SK-N-SH treated with all-trans-retinoic acid at 6 μM for 48 hours (cell line): ENCODE measurements around the gene CPA3.

Source experiments
- ATAC-seq: fragments of 200-7000 bp; cut with Tn5 transposase; 3 replicates; pipeline ENCODE4 v1.9.1; 2020; ENCODE audit warnings: mild to moderate bottlenecking, moderate library complexity
- ARNTL ChIP-seq: fragments of 450-650 bp; formaldehyde crosslinking; IDR thresholded peaks from 2 replicates; pipeline ENCODE4 v1.5.0; 2020; ENCODE audit warnings: low read depth, mild to moderate bottlenecking, moderate library complexity, borderline replicate concordance
- BACH2 ChIP-seq: fragments of 250-450 bp; sonication (Bioruptor Pico); IDR thresholded peaks from 2 replicates; pipeline ENCODE4 v1.9.0; 2021; ENCODE audit warnings: mild to moderate bottlenecking, borderline replicate concordance
- CSDC2 ChIP-seq: fragments of 250-450 bp; sonication (Bioruptor Pico); IDR thresholded peaks from 2 replicates; pipeline ENCODE4 v1.5.0; 2020; ENCODE audit warnings: mild to moderate bottlenecking, moderate library complexity
- ESRRG ChIP-seq: fragments of 250-450 bp; sonication (Bioruptor Pico); IDR thresholded peaks from 2 replicates; pipeline ENCODE4 v1.6.1; 2021; ENCODE audit warnings: mild to moderate bottlenecking
- GLIS3 ChIP-seq: fragments of 250-450 bp; sonication (Bioruptor Pico); IDR thresholded peaks from 2 replicates; pipeline ENCODE4 v1.5.0; 2020; ENCODE audit warnings: mild to moderate bottlenecking, moderate library complexity
- ISL1 ChIP-seq: fragments of 250-450 bp; sonication (Bioruptor Pico); IDR thresholded peaks from 2 replicates; pipeline ENCODE4 v2.1.2; 2022; ENCODE audit warnings: mild to moderate bottlenecking, moderate library complexity
- OSR1 ChIP-seq: fragments of 250-450 bp; sonication (Bioruptor Pico); IDR thresholded peaks from 2 replicates; pipeline ENCODE4 v1.8.0; 2022; ENCODE audit warnings: moderate library complexity, mild to moderate bottlenecking, inconsistent platforms
- PPARA ChIP-seq: fragments of 250-450 bp; sonication (Bioruptor Pico); IDR thresholded peaks from 2 replicates; pipeline ENCODE4 v1.5.0; 2020; ENCODE audit warnings: mild to moderate bottlenecking, borderline replicate concordance
- RARB ChIP-seq: fragments of 250-450 bp; sonication (Bioruptor Pico); IDR thresholded peaks from 2 replicates; pipeline ENCODE4 v1.8.0; 2021; ENCODE audit warnings: mild to moderate bottlenecking, moderate library complexity
- SNAI2 ChIP-seq: fragments of 250-450 bp; sonication (Bioruptor Pico); IDR thresholded peaks from 2 replicates; pipeline ENCODE4 v1.5.0; 2020; ENCODE audit warnings: mild to moderate bottlenecking, moderate library complexity
- TCF4 ChIP-seq: fragments of 250-450 bp; sonication (Bioruptor Pico); IDR thresholded peaks from 2 replicates; pipeline ENCODE4 v1.8.0; 2021; ENCODE audit warnings: mild to moderate bottlenecking, moderate library complexity, borderline replicate concordance
- TOX ChIP-seq: fragments of 250-450 bp; sonication (Bioruptor Pico); IDR thresholded peaks from 2 replicates; pipeline ENCODE4 v1.8.0; 2021; ENCODE audit warnings: mild to moderate bottlenecking, moderate library complexity, borderline replicate concordance
- ZC3H10 ChIP-seq: fragments of 250-450 bp; sonication (Bioruptor Pico); IDR thresholded peaks from 2 replicates; pipeline ENCODE4 v1.5.1; 2021; ENCODE audit warnings: mild to moderate bottlenecking, moderate library complexity
- ZFP30 ChIP-seq: fragments of 450-650 bp; formaldehyde crosslinking; IDR thresholded peaks from 2 replicates; pipeline ENCODE4 v1.5.0; 2022; ENCODE audit warnings: mild to moderate bottlenecking, moderate library complexity
- ZNF565 ChIP-seq: fragments of 450-650 bp; formaldehyde crosslinking; conservative IDR thresholded peaks from 2 replicates; pipeline ENCODE4 v1.5.0; 2020; ENCODE audit warnings: low read depth, mild to moderate bottlenecking, moderate library complexity
- ZNF70 ChIP-seq: fragments of 450-650 bp; formaldehyde crosslinking; IDR thresholded peaks from 2 replicates; pipeline ENCODE4 v1.5.0; 2020; ENCODE audit warnings: mild to moderate bottlenecking, moderate library complexity
- TF ChIP-seq, protein P1 (sequence below): fragments of 250-450 bp; sonication (Bioruptor Pico); IDR thresholded peaks from 2 replicates; pipeline ENCODE4 v1.5.1; 2020; ENCODE audit warnings: low read depth, mild to moderate bottlenecking, moderate library complexity
- TF ChIP-seq, protein P2 (sequence below): fragments of 250-450 bp; sonication (Bioruptor Pico); IDR thresholded peaks from 2 replicates; pipeline ENCODE4 v1.5.0; 2020; ENCODE audit warnings: mild to moderate bottlenecking, moderate library complexity
- TF ChIP-seq, protein P3 (sequence below): fragments of 250-450 bp; sonication (Bioruptor Pico); IDR thresholded peaks from 2 replicates; pipeline ENCODE4 v1.8.0; 2020; ENCODE audit warnings: mild to moderate bottlenecking, moderate library complexity, borderline replicate concordance

Gene CPA3

DNA sequence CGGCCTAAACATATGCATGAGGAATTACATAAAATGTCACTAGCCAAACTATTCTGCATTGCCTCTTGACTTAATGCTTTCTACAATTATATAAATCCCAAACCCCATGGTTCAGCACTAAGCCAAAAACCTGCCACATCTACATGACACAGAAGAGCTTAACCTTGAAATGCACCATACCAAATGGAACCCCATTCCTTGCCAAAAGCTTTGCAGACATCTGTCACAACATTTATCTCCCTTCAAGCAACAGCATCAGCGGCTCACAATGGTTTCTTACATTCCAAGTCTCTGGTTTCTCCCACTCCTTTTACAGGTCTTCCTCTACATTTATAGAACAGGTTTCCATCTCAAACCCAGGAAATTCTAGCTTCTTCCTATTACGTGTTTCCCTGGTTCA lies 67.9 kb downstream of the CPA3 start:
- TF ChIP-seq TOX (CRISPR knock-in tag) (no peak), ISL1 (CRISPR knock-in tag) (no peak), GLIS3 (CRISPR knock-in tag) (no peak), ZFP30 (no peak), ZC3H10 (CRISPR knock-in tag) (no peak), BACH2 (no peak), SNAI2 (CRISPR knock-in tag) (no peak), ZNF565 (CRISPR knock-in tag) (no peak), CSDC2 (CRISPR knock-in tag) (no peak), PPARA (CRISPR knock-in tag) (no peak), ESRRG (no peak), OSR1 (CRISPR knock-in tag) (no peak), ARNTL (CRISPR knock-in tag) (no peak)
- TF ChIP-seq, protein P1, sequence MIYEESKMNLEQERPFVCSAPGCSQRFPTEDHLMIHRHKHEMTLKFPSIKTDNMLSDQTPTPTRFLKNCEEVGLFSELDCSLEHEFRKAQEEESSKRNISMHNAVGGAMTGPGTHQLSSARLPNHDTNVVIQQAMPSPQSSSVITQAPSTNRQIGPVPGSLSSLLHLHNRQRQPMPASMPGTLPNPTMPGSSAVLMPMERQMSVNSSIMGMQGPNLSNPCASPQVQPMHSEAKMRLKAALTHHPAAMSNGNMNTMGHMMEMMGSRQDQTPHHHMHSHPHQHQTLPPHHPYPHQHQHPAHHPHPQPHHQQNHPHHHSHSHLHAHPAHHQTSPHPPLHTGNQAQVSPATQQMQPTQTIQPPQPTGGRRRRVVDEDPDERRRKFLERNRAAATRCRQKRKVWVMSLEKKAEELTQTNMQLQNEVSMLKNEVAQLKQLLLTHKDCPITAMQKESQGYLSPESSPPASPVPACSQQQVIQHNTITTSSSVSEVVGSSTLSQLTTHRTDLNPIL (CRISPR knock-in tag), result no peak
- TF ChIP-seq, protein P2, sequence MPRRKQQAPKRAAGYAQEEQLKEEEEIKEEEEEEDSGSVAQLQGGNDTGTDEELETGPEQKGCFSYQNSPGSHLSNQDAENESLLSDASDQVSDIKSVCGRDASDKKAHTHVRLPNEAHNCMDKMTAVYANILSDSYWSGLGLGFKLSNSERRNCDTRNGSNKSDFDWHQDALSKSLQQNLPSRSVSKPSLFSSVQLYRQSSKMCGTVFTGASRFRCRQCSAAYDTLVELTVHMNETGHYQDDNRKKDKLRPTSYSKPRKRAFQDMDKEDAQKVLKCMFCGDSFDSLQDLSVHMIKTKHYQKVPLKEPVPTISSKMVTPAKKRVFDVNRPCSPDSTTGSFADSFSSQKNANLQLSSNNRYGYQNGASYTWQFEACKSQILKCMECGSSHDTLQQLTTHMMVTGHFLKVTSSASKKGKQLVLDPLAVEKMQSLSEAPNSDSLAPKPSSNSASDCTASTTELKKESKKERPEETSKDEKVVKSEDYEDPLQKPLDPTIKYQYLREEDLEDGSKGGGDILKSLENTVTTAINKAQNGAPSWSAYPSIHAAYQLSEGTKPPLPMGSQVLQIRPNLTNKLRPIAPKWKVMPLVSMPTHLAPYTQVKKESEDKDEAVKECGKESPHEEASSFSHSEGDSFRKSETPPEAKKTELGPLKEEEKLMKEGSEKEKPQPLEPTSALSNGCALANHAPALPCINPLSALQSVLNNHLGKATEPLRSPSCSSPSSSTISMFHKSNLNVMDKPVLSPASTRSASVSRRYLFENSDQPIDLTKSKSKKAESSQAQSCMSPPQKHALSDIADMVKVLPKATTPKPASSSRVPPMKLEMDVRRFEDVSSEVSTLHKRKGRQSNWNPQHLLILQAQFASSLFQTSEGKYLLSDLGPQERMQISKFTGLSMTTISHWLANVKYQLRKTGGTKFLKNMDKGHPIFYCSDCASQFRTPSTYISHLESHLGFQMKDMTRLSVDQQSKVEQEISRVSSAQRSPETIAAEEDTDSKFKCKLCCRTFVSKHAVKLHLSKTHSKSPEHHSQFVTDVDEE (CRISPR knock-in tag), result no peak
- TF ChIP-seq, protein P3, sequence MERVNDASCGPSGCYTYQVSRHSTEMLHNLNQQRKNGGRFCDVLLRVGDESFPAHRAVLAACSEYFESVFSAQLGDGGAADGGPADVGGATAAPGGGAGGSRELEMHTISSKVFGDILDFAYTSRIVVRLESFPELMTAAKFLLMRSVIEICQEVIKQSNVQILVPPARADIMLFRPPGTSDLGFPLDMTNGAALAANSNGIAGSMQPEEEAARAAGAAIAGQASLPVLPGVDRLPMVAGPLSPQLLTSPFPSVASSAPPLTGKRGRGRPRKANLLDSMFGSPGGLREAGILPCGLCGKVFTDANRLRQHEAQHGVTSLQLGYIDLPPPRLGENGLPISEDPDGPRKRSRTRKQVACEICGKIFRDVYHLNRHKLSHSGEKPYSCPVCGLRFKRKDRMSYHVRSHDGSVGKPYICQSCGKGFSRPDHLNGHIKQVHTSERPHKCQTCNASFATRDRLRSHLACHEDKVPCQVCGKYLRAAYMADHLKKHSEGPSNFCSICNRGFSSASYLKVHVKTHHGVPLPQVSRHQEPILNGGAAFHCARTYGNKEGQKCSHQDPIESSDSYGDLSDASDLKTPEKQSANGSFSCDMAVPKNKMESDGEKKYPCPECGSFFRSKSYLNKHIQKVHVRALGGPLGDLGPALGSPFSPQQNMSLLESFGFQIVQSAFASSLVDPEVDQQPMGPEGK, result no peak
- ATAC-seq, result no peak

DNA sequence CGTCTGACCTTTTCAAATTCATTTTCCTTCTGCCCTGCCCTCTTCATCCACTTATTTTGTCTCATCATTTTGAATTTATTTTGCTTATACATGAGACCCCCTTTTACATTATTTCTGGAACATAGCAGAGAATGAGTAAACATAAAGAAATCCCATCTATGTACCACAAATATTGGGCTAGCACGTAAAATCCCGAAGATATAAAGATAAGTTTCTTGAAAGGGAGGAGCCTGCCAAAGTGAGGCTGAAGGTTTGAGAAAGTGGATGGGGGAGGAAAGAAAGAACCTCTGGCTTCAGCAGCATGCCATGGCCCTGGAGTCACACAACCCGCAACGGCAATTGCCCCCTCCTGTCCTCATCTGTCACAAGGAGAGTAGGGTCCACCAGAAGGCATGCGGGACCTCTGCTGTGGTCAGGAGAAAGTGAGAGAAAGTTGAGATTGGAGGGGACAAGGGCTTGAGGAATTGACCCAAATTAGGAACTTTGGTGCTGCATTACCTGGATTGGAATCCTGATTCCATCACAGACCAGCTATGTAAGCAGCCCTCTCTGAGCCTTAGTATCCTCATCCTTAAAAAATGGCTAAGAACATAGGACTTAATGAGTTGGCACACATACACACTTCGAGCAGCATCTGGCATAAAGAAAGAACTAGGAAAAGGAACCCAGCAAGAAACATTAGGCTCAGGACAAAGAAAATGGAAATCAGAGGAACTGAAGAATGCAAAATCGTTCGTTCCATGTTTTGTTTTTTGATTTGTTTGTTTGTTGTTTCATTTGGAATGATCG lies 72.6 kb downstream of the CPA3 start:
- no peak for ATAC-seq
- TF ChIP-seq TOX (CRISPR knock-in tag) (no peak), ISL1 (CRISPR knock-in tag) (no peak), RARB (CRISPR knock-in tag) (no peak), ZFP30 (no peak), ARNTL (CRISPR knock-in tag) (no peak)
- TF ChIP-seq, protein P2 (CRISPR knock-in tag), result no peak

DNA sequence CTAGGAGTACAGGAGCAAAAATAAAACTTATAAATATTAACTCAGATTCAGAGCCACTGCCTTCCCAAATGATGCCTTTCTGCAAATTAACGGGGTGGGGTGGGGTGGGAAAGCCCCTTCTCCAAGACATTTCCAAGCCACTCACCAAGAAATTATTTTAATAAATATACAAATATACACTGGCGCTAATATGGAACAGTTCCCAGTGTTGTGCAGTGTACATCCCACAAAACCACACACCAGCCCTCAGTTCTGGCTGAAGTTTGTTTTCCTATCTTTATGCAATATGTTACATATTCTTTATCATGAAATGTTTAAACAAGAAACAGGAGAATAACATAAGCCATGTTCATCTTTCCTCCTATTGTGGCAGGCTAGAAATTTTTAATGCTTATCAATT lies 73.2 kb downstream of the CPA3 start:
- no peak for ATAC-seq

More for the DNA sequence above, 73.2 kb downstream of the CPA3 start:
- no peak for TF ChIP-seq RARB (CRISPR knock-in tag)
- TF ChIP-seq ISL1 (CRISPR knock-in tag), result no peak
- no peak for TF ChIP-seq TCF4
- TF ChIP-seq ESRRG, result no peak
- TF ChIP-seq CSDC2 (CRISPR knock-in tag), result no peak
- no peak for TF ChIP-seq BACH2
- no peak for TF ChIP-seq ARNTL (CRISPR knock-in tag)
- TF ChIP-seq ZNF70 (CRISPR knock-in tag), result no peak
- TF ChIP-seq, protein P3, result no peak
